Right lobe of liver (tissue), 4 donors: ENCODE measurements around the gene FKBP5.

Source experiments
- POLR2A ChIP-seq: fragments of 450-650 bp; IDR thresholded peaks from one replicate; pipeline ENCODE4 v1.6.1; 2017; ENCODE audit warnings: antibody characterized with exemption, mild to moderate bottlenecking
- TF ChIP-seq, protein P1 (sequence below), 4 donors: fragments of 200-600 bp in 3 of 4; fragments of 450-650 bp in 1 of 4; IDR thresholded peaks; one replicate each; pipeline versions ENCODE4 v1.5.1 to v1.8.0; 2016 to 2022; ENCODE audit warnings: antibody characterized with exemption in 4 of 4, mild to moderate bottlenecking in 2 of 4
- donor health status: DM: no; HTN: no; CAD: no.
- donor health status: DM: no; HTN: no; CAD: no.
- donor health status: DM: no; HTN: yes; CAD: no.

DNA sequence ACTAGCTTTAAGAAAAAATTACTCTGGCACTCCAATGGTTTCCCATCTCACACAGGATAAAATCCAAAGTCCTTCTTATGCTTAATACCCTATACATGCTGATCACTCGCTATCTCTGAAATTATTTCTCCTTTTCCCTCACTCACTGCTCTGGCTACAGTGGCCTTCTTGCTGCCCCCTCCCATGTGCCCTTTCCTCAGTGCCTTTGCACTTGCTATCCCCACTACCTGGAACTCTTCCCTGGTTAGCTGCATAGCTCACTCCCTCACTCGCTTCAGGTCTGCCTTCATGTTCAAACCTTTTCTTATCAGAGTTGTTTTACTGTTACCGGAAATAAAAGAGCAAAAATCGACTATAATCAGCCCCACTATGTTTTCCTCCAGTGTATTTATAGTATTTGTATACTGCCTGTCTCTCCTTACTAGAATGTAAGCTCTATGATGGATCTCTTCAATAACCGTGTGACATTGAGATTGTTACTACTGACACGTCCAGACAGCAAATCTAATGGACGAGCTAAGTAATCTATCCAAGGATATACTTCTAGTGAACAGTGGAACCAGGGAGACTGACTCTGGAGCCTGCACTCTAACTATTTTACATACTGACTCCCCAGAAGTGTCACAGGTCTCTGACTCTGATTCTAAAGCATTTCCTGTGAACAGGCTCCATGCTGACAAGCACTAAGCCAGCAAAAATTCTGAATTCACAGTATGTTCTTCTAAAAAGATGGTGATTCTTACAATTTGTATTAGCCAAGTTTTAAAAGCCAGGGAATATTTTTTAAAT, 25.1 kb downstream of the FKBP5 start:
- TF ChIP-seq, protein P1, sequence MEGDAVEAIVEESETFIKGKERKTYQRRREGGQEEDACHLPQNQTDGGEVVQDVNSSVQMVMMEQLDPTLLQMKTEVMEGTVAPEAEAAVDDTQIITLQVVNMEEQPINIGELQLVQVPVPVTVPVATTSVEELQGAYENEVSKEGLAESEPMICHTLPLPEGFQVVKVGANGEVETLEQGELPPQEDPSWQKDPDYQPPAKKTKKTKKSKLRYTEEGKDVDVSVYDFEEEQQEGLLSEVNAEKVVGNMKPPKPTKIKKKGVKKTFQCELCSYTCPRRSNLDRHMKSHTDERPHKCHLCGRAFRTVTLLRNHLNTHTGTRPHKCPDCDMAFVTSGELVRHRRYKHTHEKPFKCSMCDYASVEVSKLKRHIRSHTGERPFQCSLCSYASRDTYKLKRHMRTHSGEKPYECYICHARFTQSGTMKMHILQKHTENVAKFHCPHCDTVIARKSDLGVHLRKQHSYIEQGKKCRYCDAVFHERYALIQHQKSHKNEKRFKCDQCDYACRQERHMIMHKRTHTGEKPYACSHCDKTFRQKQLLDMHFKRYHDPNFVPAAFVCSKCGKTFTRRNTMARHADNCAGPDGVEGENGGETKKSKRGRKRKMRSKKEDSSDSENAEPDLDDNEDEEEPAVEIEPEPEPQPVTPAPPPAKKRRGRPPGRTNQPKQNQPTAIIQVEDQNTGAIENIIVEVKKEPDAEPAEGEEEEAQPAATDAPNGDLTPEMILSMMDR (IDR thresholded peaks at IDR 0.05): no peak
- TF ChIP-seq POLR2A: no peak
